HEK293 (cell line): ENCODE measurements around the gene MIS18A.

Experiments used
- ZNF155 ChIP-seq: fragments of 450-650 bp; formaldehyde crosslinking; IDR thresholded peaks from 2 replicates; pipeline ENCODE4 v1.5.1; 2016; ENCODE audit warnings: missing biosample characterization, missing genetic modification characterization
- ZNF239 ChIP-seq: fragments of 450-650 bp; formaldehyde crosslinking; IDR thresholded peaks from 2 replicates; pipeline ENCODE4 v1.5.1; 2016; ENCODE audit warnings: missing biosample characterization, missing genetic modification characterization
- ZNF621 ChIP-seq: fragments of 450-650 bp; formaldehyde crosslinking; IDR thresholded peaks from 2 replicates; pipeline ENCODE4 v1.5.1; 2017; ENCODE audit warnings: missing biosample characterization, missing genetic modification characterization
- ZNF660 ChIP-seq: fragments of 450-650 bp; IDR thresholded peaks from 2 replicates; pipeline ENCODE4 v1.5.1; 2018; ENCODE audit warnings: missing biosample characterization, mild to moderate bottlenecking, missing genetic modification characterization
- TF ChIP-seq, protein P1 (sequence below): fragments of 450-650 bp; formaldehyde crosslinking; IDR thresholded peaks from 2 replicates; pipeline ENCODE4 v1.5.1; 2016; ENCODE audit warnings: missing biosample characterization, missing genetic modification characterization
- TF ChIP-seq, protein P2 (sequence below): fragments of 450-650 bp; formaldehyde crosslinking; optimal IDR thresholded peaks from 2 replicates; pipeline ENCODE3; 2016; ENCODE audit warnings: missing biosample characterization, mild to moderate bottlenecking, missing genetic modification characterization
- TF ChIP-seq, protein P3 (sequence below): fragments of 450-650 bp; formaldehyde crosslinking; IDR thresholded peaks from 2 replicates; pipeline ENCODE4 v1.5.1; 2016; ENCODE audit warnings: missing biosample characterization, missing genetic modification characterization

DNA sequence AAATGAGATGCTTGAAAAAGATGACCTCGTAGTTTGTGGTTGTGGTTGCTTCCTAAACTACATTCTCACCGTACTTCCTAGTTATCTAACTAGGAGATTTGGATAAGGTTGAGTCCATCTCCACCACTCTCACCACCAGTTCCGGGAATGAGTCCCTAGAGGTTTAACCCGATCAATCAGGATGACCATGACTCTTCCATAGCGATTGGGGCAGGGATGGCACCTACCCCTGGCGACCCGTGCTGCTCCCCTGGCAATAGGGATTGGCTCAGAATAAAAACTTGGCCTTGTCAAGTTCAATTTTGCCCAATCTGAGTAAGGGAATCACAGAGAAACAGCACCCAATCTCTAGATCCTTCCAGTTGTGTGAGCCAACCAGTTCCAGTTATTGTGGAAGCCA is 2.7 kb upstream of the MIS18A start:
- TF ChIP-seq ZNF239 (tag by site-specific recombination) (no peak), ZNF660 (tag by site-specific recombination) (no peak), ZNF621 (no peak), ZNF155 (tag by site-specific recombination) (no peak)
- TF ChIP-seq, protein P1, sequence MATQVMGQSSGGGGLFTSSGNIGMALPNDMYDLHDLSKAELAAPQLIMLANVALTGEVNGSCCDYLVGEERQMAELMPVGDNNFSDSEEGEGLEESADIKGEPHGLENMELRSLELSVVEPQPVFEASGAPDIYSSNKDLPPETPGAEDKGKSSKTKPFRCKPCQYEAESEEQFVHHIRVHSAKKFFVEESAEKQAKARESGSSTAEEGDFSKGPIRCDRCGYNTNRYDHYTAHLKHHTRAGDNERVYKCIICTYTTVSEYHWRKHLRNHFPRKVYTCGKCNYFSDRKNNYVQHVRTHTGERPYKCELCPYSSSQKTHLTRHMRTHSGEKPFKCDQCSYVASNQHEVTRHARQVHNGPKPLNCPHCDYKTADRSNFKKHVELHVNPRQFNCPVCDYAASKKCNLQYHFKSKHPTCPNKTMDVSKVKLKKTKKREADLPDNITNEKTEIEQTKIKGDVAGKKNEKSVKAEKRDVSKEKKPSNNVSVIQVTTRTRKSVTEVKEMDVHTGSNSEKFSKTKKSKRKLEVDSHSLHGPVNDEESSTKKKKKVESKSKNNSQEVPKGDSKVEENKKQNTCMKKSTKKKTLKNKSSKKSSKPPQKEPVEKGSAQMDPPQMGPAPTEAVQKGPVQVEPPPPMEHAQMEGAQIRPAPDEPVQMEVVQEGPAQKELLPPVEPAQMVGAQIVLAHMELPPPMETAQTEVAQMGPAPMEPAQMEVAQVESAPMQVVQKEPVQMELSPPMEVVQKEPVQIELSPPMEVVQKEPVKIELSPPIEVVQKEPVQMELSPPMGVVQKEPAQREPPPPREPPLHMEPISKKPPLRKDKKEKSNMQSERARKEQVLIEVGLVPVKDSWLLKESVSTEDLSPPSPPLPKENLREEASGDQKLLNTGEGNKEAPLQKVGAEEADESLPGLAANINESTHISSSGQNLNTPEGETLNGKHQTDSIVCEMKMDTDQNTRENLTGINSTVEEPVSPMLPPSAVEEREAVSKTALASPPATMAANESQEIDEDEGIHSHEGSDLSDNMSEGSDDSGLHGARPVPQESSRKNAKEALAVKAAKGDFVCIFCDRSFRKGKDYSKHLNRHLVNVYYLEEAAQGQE (tag by site-specific recombination): no peak
- TF ChIP-seq, protein P2, sequence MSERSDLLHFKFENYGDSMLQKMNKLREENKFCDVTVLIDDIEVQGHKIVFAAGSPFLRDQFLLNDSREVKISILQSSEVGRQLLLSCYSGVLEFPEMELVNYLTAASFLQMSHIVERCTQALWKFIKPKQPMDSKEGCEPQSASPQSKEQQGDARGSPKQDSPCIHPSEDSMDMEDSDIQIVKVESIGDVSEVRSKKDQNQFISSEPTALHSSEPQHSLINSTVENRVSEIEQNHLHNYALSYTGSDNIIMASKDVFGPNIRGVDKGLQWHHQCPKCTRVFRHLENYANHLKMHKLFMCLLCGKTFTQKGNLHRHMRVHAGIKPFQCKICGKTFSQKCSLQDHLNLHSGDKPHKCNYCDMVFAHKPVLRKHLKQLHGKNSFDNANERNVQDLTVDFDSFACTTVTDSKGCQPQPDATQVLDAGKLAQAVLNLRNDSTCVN (tag by site-specific recombination): no peak
- TF ChIP-seq, protein P3, sequence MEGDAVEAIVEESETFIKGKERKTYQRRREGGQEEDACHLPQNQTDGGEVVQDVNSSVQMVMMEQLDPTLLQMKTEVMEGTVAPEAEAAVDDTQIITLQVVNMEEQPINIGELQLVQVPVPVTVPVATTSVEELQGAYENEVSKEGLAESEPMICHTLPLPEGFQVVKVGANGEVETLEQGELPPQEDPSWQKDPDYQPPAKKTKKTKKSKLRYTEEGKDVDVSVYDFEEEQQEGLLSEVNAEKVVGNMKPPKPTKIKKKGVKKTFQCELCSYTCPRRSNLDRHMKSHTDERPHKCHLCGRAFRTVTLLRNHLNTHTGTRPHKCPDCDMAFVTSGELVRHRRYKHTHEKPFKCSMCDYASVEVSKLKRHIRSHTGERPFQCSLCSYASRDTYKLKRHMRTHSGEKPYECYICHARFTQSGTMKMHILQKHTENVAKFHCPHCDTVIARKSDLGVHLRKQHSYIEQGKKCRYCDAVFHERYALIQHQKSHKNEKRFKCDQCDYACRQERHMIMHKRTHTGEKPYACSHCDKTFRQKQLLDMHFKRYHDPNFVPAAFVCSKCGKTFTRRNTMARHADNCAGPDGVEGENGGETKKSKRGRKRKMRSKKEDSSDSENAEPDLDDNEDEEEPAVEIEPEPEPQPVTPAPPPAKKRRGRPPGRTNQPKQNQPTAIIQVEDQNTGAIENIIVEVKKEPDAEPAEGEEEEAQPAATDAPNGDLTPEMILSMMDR (tag by site-specific recombination): no peak
